Urinary bladder (tissue), 4 donors: ENCODE data around the gene ECSCR. TPM values are rescaled to one million over a fixed set of nuclear protein-coding genes. Genes with fewer than 3 reads are reported as not detected.
"Not testable (repeated sequence)": the region's sequence is repeated elsewhere in the genome, so short reads cannot be mapped to it uniquely, and the experiment has no call there.

ENCODE experiments used
- DNase-seq: peaks from one replicate; pipeline ENCODE4 v3.0.0-alpha.2; 2015; ENCODE audit errors: extremely low spot score
- H3K27ac ChIP-seq: one replicate; pipeline ENCODE4 v1.5.1; 2013; ENCODE audit warnings: low read depth, mild to moderate bottlenecking, moderate library complexity
- H3K36me3 ChIP-seq: one replicate; pipeline ENCODE4 v1.6.1; 2013; ENCODE audit warnings: mild to moderate bottlenecking, moderate library complexity; ENCODE audit not compliant: insufficient read depth
- H3K4me1 ChIP-seq: one replicate; pipeline ENCODE4 v1.6.1; 2013; ENCODE audit warnings: mild to moderate bottlenecking, moderate library complexity; ENCODE audit not compliant: insufficient read depth
- H3K4me3 ChIP-seq: one replicate; pipeline ENCODE4 v1.5.1; 2013; ENCODE audit warnings: low read depth, low read length
- WGBS: extraction: QIAGEN DNeasy Blood & Tissue Kit; methylation state at CpG from one replicate; pipeline ENCODE4 v1.1.7; 2013; 5-methylcytosine and 5-hydroxymethylcytosine counted together
- polyA plus RNA-seq: library from polyadenylated mRNA; stranded (reverse); fragments of 200-250 nt; gene quantifications from one replicate; pipeline ENCODE4 v1.2.3, GENCODE V29; 2013
- total RNA-seq: library from RNA; depleted of rRNA; stranded (reverse); fragments of >200 nt; gene quantifications from one replicate; pipeline ENCODE4 v1.2.3, GENCODE V29; 2014
- donor health status: healthy with polysubstance abuse.
- donor health status: healthy.

ECSCR gene
- total and polyA plus RNA-seq, 2 donors: 23.8 to 51.4 TPM

- WGBS: 43% methylated on average over 7 of the region's 7 CpGs
- no peak for DNase-seq
- no peak overlapping the region for H3K4me3 ChIP-seq
- H3K36me3 ChIP-seq: no peaks in the 10 kb centered on the region
- H3K4me1 ChIP-seq: peaks cover 1% of the 10 kb centered on the region
- no peak overlapping the region for H3K27ac ChIP-seq
These were observed 17.0 kb downstream of the ECSCR start for GRCh38 chr5:139445325-139446170.

DNA sequence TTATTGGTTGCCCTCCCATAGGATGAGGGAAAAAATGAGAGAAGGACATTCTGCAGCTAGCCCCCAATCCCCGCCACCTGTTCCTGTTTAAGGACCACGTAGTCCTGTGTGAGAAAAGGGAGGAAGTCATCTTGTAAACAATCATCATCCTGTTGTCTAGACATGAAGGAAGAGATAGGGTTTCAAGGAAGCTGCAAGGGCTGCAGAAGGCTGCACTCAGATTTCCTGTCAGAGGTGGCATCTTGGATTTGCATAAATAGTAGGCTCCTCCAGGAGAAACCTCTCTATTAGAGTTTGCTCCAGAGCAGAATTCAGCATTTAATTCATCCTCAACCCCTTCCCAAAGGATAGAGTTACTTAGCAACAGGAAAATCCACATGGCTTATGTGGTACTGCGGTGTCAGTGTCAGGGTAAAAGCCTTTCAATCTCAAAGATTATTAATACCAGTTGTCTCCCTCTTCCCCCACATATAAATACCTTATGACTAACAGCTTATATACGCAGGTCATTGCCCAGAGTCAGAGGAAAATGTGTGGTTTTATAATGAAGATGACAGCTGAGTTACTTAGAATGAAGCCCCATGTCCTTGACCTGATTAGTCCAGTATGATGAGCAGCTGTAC, 18.6 kb downstream of the ECSCR start:
- WGBS: 56% methylated on average over 4 of the region's 4 CpGs
- DNase-seq: no peak
- Histone ChIP-seq H3K27ac (no peak overlapping the region), H3K4me1 (peaks cover 1% of the 10 kb centered on the region), H3K36me3 (no peaks in the 10 kb centered on the region), H3K4me3 (no peak overlapping the region)

GRCh38 chr5:139440416-139440815, 22.1 kb downstream of the ECSCR start:
- H3K27ac ChIP-seq, DNase-seq, H3K4me3 ChIP-seq, H3K4me1 ChIP-seq, H3K36me3 ChIP-seq: not testable (repeated sequence)
- WGBS: 98% methylated on average over 17 of the region's 17 CpGs

DNA sequence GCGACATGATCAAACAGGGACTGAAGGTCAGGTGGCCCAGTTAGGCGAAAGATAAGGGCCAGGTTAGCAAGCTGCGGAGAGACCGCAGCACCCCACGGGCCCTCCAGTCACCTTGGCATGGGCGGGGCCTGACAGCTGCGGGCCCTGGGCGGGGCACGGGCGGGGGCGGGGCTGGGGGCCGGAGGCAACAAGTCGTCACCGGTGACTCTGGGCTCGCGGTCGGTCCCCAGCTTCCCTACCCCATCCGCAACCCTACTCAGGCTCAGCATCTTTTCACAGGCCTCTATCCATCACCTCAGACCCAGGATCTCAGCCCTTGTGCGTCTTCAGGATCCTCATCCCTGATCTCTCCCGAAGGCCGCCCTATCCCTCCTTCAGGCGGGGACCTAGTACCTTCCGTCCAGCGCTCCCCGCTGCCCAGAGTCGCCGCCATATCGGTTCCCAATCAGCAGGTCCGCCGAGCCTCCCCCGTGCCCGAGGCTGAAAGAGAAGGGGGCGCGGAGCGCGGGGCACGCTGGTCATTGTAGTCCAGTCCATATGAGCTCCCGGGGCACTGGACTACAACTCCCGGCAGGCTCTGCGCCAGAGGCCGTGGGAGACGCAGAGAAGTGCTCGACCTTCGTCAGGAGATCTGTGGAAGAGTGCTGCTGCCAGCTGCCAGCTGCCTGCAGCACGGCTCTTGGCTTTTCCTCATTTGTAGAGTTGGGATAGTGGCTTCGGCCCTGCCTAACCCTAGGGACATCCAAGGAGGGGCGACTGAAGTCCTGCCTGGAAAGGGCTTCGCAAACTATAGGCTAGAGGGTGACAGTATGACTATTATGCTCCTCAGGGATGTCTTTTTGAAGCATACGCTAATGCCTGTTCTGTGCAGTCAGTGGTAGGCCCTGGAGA, 23.3 kb downstream of the ECSCR start, which contains the start of gene DNAJC18:
DNAJC18 (minus strand) TSS at position 513 of the 891 bp plus-strand sequence; CDS start at position 433, 80 bp downstream.
- Histone ChIP-seq H3K4me1 (peaks cover under 1% of the 10 kb centered on the region), H3K27ac (peak within 1 kb of the TSS; percentile 91), H3K4me3 (peak within 1 kb of the TSS; percentile 74), H3K36me3 (no peaks in the 10 kb centered on the region)
- peak; percentile 76 for DNase-seq
- 3% methylated on average over 49 of the region's 49 CpGs for WGBS

DNA sequence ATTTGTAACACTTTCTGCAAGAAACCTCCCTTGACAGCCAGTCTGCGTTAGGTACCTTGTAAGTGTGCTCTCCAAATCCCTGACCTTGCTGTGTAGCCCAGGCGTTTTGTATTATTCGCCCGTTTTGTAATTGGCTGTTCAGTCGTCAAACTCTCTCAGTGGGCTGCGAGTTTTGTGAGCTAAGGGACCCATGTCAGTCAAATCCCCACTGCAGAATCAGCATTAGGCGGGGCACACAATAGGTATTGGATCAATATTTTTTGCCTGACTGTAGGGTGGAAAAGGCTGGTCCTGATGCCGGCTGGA, 23.9 kb downstream of the ECSCR start:
- Histone ChIP-seq H3K27ac (no peak overlapping the region), H3K36me3 (no peaks in the 10 kb centered on the region), H3K4me1 (no peaks in the 10 kb centered on the region), H3K4me3 (peak overlapping the region; percentile 74)
- 26% methylated on average over 8 of the region's 8 CpGs for WGBS
- no peak for DNase-seq

DNA sequence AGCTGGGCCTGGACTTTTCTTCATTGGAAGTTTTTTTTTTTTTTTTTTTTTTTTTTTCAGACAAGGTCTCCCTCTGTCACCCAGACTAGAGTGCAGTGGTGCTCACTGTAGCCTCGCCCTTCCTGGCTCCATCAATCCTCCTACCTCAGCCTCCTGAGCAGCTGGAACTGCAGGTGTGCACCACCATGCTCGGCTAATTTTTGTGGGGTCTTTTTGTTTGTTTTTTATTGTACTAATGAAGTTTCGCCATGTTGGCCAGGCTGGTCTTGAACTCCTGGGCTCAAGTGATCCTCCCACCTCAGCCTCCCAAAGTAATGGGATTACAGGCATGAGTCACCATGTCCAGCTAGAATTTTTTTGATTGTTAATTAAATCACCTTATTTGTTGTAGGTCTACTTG, 26.9 kb downstream of the ECSCR start:
- WGBS: 97% methylated on average over 3 of the region's 3 CpGs
- Histone ChIP-seq H3K4me1 (no peaks in the 10 kb centered on the region), H3K36me3 (no peaks in the 10 kb centered on the region), H3K4me3 (no peak overlapping the region), H3K27ac (no peak overlapping the region)
- DNase-seq: no peak

DNA sequence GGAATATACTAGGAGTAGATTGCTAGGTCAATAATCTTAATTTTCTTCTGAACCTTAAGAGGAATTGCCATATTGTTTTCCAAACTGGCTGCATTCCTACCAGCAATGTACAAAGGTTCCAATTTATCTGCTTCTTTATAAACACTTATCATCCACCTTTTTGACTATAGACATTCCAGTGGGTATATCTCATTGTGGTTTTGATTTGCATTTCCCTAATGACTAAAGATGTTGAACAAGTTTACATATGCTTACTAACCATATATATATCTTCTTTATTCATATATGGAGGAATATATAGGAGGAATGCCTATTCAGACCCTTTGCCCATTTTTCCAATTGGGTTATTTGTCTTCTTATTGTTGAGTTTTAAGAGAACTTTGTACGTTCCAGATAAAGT, 30.8 kb downstream of the ECSCR start:
- no peak for DNase-seq
- WGBS: 76% methylated on average over 1 of the region's 1 CpG
- no peaks in the 10 kb centered on the region for H3K4me1 ChIP-seq
- no peaks in the 10 kb centered on the region for H3K36me3 ChIP-seq
- no peak overlapping the region for H3K27ac ChIP-seq
- no peak overlapping the region for H3K4me3 ChIP-seq

DNA sequence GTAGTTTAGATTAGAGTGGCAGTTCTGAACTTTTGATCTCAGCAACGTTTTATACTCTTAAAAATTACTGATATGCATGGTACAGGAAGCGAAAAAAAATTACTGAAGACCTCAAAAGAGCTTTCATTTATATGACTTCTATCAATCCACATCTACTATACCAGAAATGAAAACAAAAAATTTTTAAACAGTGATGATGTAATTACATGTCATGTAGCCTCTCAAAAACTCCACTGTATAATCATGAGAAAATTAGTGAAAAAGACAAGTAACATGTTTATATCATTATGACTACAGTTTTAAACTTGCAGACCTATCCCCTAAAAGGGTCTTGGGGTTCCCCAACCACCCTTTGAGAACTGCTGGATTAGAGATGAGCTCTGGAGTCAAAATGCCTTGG, 32.5 kb downstream of the ECSCR start:
- Histone ChIP-seq H3K36me3 (no peaks in the 10 kb centered on the region), H3K4me3 (no peak overlapping the region)
- DNase-seq: no peak

DNA sequence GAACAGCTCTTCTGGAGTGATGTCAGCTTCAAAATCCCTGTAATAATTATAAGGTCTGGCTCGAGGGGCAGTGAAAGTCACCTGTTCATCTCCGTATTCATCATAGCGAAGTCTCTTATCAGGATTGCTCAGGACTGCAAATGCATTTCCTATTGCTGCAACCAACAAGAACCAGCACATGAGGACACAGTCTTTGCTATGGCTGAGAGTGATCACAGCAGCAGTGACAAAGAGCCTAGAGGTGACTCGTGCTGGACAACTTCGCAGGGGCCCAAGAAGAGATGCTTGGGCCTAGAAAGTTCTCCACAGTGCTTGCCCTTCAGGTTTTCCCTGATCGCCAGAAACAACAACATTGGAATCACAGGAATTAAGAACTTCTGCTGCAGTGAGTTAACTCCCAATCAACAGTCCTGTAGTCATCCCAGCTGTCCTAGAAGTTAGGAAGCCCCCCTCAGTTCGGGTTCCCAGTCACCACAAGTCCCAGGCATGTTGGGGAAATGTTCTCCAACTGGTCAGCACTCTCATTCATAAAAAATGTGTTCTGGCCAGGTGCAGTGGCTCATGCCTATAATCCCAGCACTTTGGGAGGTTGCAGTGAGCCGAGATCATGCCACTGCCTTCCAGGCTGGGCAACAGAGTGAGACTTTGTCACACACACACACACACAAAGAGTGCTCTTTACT, 36.2 kb downstream of the ECSCR start:
- Histone ChIP-seq H3K4me3 (no peak overlapping the region), H3K27ac (no peak overlapping the region), H3K4me1 (no peaks in the 10 kb centered on the region), H3K36me3 (no peaks in the 10 kb centered on the region)
- WGBS: 65% methylated on average over 8 of the region's 8 CpGs
- no peak for DNase-seq

More for the DNA sequence above, 32.5 kb downstream of the ECSCR start:
- WGBS: 76% methylated on average over 2 of the region's 2 CpGs
- H3K4me1 ChIP-seq: no peaks in the 10 kb centered on the region
- no peak overlapping the region for H3K27ac ChIP-seq

DNA sequence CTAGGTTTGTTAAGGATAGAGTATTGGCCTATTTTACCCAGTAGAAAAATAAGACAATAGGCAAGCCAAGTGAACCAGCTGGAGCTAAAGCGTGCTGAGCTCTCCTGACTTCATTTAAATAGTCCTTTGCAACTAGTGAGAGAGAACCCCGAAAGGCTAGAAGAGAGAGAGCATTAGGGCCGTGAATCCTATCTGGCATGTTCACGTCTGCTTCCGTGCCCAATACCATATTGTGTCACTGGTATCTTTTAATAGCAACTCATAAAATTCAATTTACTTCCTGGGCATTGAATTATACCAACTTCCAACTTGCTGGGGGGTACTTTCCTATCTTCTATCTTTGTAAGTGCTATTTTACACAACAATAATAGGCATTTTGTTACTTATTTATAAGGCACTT, 37.0 kb downstream of the ECSCR start:
- H3K4me1 ChIP-seq: no peaks in the 10 kb centered on the region
- H3K4me3 ChIP-seq: no peak overlapping the region
- 74% methylated on average over 5 of the region's 5 CpGs for WGBS
- no peak for DNase-seq
- no peak overlapping the region for H3K27ac ChIP-seq
- H3K36me3 ChIP-seq: no peaks in the 10 kb centered on the region

- 39% methylated on average over 5 of the region's 5 CpGs for WGBS
- H3K36me3 ChIP-seq: no peaks in the 10 kb centered on the region
These were observed 40.1 kb downstream of the ECSCR start for GRCh38 chr5:139422307-139422893.

GRCh38 chr5:139419226-139420192, 43.0 kb downstream of the ECSCR start:
- 79% methylated on average over 9 of the region's 9 CpGs for WGBS
- no peak for DNase-seq
- H3K4me3 ChIP-seq: no peak overlapping the region
- H3K36me3 ChIP-seq: no peaks in the 10 kb centered on the region
- no peak overlapping the region for H3K27ac ChIP-seq
- no peaks in the 10 kb centered on the region for H3K4me1 ChIP-seq

More at GRCh38 chr5:139422307-139422893, 40.1 kb downstream of the ECSCR start:
- no peak for DNase-seq
- H3K4me3 ChIP-seq: no peak overlapping the region
- H3K4me1 ChIP-seq: no peaks in the 10 kb centered on the region
- H3K27ac ChIP-seq: no peak overlapping the region
